Activated T-cell treated with anti-CD3 and anti-CD28 coated beads, Interleukin-2, amount 50 U/mL, for 24 hours (primary cell): ENCODE measurements around the gene RINT1.
"Not testable (repeated sequence)": the region's sequence is repeated elsewhere in the genome, so short reads cannot be mapped to it uniquely, and the experiment has no call there.

Experiments used
- DNase-seq: peaks from one replicate; pipeline ENCODE4 v3.0.0-alpha.2; 2020
- H3K27ac Mint-ChIP-seq: 2 replicates; pipeline ENCODE4 v1.8.0; 2020; ENCODE audit warnings: mild to moderate bottlenecking, mixed read lengths
- H3K27me3 Mint-ChIP-seq: 2 replicates; pipeline ENCODE4 v1.8.0; 2020; ENCODE audit warnings: mixed read lengths
- H3K36me3 Mint-ChIP-seq: 2 replicates; pipeline ENCODE4 v1.8.0; 2020; ENCODE audit warnings: low read depth, mixed read lengths
- H3K4me1 Mint-ChIP-seq: 2 replicates; pipeline ENCODE4 v1.8.0; 2020; ENCODE audit warnings: low read depth, mixed read lengths
- H3K4me3 Mint-ChIP-seq: 2 replicates; pipeline ENCODE4 v1.8.0; 2020; ENCODE audit warnings: mild to moderate bottlenecking, moderate library complexity, mixed read lengths
- H3K9me3 Mint-ChIP-seq: 2 replicates; pipeline ENCODE4 v1.8.0; 2020; ENCODE audit warnings: mixed read lengths

Gene RINT1

DNA sequence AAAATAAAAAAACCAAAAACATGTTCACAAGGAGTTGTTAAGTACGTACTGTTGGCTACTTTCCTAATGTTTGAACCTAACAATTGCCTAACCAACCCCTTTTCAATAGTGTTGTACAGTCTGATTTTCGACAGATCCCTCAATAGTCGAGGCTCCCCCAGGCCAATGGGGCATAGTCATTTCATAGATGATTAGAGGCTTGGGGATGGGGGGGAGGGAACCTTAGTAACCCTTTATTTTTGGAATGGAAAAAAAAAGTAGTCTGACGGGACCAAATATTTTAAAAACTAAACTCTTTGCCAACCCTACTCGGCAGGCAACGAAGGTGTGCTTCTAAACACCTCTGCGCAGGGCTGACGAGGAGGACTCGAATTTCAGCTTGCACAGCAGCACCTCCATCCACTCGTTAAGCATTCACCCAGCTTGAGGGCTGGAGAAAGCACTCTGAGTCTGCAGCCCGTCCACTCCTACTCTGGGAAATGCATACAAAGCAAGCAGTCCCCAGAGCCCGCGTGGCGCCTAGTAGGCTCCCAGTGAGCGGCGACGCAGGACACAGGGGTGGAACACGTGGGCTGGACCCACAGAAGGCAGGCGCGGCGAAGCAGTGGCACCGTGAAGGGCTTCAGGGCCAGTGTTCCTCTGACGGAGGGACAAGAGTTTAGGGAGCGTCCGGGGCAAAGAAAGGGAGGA is 10.8 kb upstream of the RINT1 start:
- H3K9me3 Mint-ChIP-seq = no peaks in the 10 kb centered on the region
- peaks cover 39% of the 10 kb centered on the region for H3K36me3 Mint-ChIP-seq
- H3K4me1 Mint-ChIP-seq = peaks cover 29% of the 10 kb centered on the region
- peak overlapping the region; percentile 96 for H3K4me3 Mint-ChIP-seq
- H3K27ac Mint-ChIP-seq = peak overlapping the region; percentile 96
- peak; percentile 78 for DNase-seq
- no peaks in the 10 kb centered on the region for H3K27me3 Mint-ChIP-seq

DNA sequence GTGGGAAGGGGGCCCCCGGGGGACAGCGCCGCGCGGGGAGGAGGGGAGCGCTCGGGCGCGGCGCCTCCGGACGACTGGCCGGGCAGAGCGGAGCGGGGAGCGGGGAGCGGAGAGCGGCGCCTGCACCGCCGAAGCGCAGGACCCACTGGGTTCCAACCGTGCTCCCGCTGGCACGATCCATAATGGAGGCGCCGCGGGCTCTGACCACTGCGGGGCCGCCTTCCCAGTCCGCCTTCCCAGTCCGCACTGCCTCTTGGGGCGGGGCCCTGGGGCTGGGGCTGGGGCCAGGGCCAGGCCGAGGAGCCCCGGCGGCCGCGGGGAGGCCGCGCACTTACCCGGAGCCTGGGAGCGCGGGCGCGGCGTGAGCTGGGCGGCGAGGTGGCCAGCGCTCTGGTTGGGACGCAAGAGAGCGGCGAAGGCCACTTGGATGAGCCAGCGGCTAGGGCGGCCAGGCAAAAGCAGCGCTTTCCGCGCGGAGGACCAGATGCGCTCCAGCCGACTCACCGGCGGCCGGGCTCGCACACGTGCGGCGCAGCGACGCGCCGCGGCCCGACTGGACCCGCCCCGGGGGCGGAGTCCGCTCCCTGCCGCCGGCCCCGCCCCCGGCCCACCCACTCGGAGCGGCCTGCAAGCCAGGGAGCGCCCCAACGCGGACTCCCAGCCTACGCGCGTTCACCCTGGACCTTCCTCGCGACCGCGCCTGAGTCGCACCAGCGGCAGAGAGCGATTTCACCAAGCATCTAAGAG is 10.1 kb upstream of the RINT1 start, which contains the start of gene PUS7:
Gene PUS7, minus strand, starts transcription at position 555 of the 747 bp plus-strand sequence. CDS start 13,759 bp downstream, outside the sequence.
- Mint-ChIP-seq H3K4me3 (peak within 1 kb of the TSS; percentile 96), H3K27ac (peak within 1 kb of the TSS; percentile 96), H3K27me3 (no peaks in the 10 kb centered on the region), H3K9me3 (no peaks in the 10 kb centered on the region), H3K4me1 (peaks cover 24% of the 10 kb centered on the region), H3K36me3 (peaks cover 31% of the 10 kb centered on the region)
- peak; percentile 89 for DNase-seq

GRCh38 chr7:105524423-105524822 is 7.6 kb upstream of the RINT1 start:
- peaks cover 16% of the 10 kb centered on the region for H3K4me1 Mint-ChIP-seq
- not testable (repeated sequence) for H3K9me3 Mint-ChIP-seq, H3K27me3 Mint-ChIP-seq, H3K27ac Mint-ChIP-seq, DNase-seq, H3K4me3 Mint-ChIP-seq
- H3K36me3 Mint-ChIP-seq = peaks cover 12% of the 10 kb centered on the region

GRCh38 chr7:105524840-105525239 is 7.2 kb upstream of the RINT1 start:
- Mint-ChIP-seq H3K4me1 (peaks cover 12% of the 10 kb centered on the region), H3K4me3 (no peak overlapping the region), H3K27me3 (no peaks in the 10 kb centered on the region), H3K27ac (no peak overlapping the region), H3K9me3 (no peaks in the 10 kb centered on the region), H3K36me3 (peaks cover 8% of the 10 kb centered on the region)
- no peak for DNase-seq

DNA sequence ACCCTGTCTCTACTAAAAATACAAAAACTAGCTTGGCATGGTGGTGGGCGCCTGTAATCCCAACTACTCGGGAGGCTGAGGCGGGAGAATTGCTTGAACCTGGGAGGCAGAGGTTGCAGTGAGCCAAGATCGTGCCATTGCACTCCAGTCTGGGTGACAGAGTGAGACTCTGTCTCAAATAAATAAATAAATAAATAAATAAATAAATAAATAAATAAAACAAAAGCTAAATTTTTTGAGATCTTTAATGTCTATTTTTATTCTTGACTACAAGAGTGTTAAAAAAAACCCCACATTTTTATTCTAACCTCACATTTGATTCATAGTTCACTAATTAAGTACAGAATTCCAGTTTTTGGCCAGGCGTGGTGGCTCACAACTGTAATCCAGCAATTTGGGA is 4.3 kb upstream of the RINT1 start:
- H3K27ac Mint-ChIP-seq, H3K4me1 Mint-ChIP-seq, DNase-seq, H3K4me3 Mint-ChIP-seq, H3K27me3 Mint-ChIP-seq, H3K9me3 Mint-ChIP-seq: not testable (repeated sequence)
- peaks cover 12% of the 10 kb centered on the region for H3K36me3 Mint-ChIP-seq

DNA sequence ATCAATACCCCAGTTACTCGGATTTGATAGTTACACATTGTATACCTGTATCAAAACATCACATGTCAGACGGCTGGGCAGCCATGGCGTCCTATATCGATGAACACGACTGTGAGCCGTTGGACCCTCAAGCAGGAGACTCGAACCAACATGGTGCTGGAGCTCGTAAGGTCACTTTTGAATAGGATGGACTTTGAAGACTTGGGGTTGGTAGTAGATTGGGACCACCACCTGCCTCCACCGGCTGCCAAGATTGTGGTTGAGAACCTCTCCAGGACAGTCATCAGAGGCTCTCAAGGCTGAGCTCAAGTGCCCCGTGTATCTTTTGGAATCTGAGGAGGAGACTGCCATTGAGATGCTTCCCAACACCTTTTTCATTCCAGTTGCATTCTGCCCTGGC is 1.9 kb upstream of the RINT1 start:
- Mint-ChIP-seq H3K27me3 (no peaks in the 10 kb centered on the region), H3K36me3 (peaks cover 32% of the 10 kb centered on the region), H3K4me1 (peaks cover 25% of the 10 kb centered on the region), H3K27ac (no peak overlapping the region), H3K9me3 (no peaks in the 10 kb centered on the region), H3K4me3 (peak overlapping the region; percentile 34)
- no peak for DNase-seq

DNA sequence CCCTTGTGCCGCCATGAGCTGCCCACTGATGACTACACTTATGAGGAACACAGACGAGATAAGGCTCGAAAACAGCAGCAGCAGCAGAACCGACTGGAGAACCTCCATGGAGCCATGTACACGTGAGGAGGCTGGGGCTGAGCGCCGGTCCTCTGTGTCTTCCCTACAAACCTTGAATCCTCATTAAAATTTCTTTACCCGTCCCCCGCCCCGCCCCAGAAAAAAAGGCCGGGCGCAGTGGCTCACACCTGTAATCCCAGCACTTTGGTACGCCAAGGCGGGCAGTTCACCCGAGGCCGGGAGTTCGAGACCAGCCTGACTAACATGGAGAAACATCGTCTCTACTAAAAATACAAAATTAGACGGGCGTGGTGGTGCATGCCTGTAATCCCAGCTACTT is 1.5 kb upstream of the RINT1 start:
- no peak for DNase-seq
- no peak overlapping the region for H3K27ac Mint-ChIP-seq
- H3K36me3 Mint-ChIP-seq = peaks cover 36% of the 10 kb centered on the region
- no peaks in the 10 kb centered on the region for H3K9me3 Mint-ChIP-seq
- H3K27me3 Mint-ChIP-seq = no peaks in the 10 kb centered on the region
- peaks cover 25% of the 10 kb centered on the region for H3K4me1 Mint-ChIP-seq
- H3K4me3 Mint-ChIP-seq = peak overlapping the region; percentile 34

GRCh38 chr7:105532709-105533460 is 884 bp downstream of the RINT1 start:
- Mint-ChIP-seq H3K9me3 (no peaks in the 10 kb centered on the region), H3K4me3 (peak overlapping the region; percentile 98), H3K27me3 (no peaks in the 10 kb centered on the region), H3K36me3 (peaks cover 56% of the 10 kb centered on the region), H3K4me1 (peaks cover 27% of the 10 kb centered on the region), H3K27ac (peak overlapping the region; percentile 91)
- no peak for DNase-seq

GRCh38 chr7:105538339-105538738 is 6.3 kb downstream of the RINT1 start:
- no peak for DNase-seq
- Mint-ChIP-seq H3K4me3 (no peak overlapping the region), H3K27me3 (no peaks in the 10 kb centered on the region), H3K36me3 (peaks cover 88% of the 10 kb centered on the region), H3K9me3 (no peaks in the 10 kb centered on the region), H3K4me1 (peaks cover 15% of the 10 kb centered on the region), H3K27ac (no peak overlapping the region)

DNA sequence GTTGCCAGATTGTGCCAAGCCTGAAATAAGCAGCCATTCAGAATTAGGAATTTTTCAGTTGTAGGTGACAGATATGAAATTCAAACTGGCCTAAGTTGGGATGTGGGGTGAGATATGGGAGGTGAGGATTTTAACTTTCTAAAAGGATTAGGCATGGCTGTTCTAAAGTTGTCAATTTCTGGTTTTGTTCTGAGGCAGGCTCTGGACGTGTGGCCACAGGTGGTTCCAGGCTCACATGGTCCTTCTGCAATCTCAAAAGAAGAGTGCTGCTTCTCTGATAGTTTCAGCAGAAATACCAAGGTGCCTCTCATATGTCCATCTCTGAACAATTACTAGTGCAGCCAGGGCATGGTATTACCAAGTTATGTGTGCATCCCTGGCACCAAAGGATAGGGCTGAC is 27.9 kb downstream of the RINT1 start:
- H3K4me1 Mint-ChIP-seq = no peaks in the 10 kb centered on the region
- no peaks in the 10 kb centered on the region for H3K9me3 Mint-ChIP-seq
- no peak overlapping the region for H3K4me3 Mint-ChIP-seq
- H3K36me3 Mint-ChIP-seq = peaks cover 76% of the 10 kb centered on the region
- H3K27ac Mint-ChIP-seq = no peak overlapping the region
- no peak for DNase-seq
- no peaks in the 10 kb centered on the region for H3K27me3 Mint-ChIP-seq

- Mint-ChIP-seq H3K27ac (no peak overlapping the region), H3K4me1 (no peaks in the 10 kb centered on the region), H3K27me3 (no peaks in the 10 kb centered on the region), H3K9me3 (no peaks in the 10 kb centered on the region), H3K4me3 (no peak overlapping the region), H3K36me3 (peaks cover 83% of the 10 kb centered on the region)
- DNase-seq = no peak
These were observed 33.2 kb downstream of the RINT1 start for GRCh38 chr7:105565190-105565589.

DNA sequence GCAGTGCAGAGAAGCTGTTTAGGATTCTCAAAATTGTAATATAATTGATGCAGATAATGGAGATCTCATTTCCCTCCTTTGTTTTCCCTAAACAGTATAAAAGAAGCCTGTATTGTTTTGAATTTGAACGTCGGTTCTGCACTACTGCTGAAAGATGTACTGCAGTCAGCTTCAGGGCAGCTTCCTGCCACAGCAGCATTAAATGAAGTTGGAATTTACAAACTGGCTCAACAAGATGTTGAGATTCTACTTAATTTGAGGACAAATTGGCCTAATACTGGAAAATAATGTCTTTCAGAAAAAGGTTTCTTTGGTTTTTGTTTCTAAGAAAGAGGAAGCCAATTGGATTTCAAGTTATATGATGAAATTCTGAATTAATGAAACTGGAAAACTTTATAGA is 35.0 kb downstream of the RINT1 start:
- no peaks in the 10 kb centered on the region for H3K4me1 Mint-ChIP-seq
- H3K4me3 Mint-ChIP-seq = no peak overlapping the region
- peaks cover 78% of the 10 kb centered on the region for H3K36me3 Mint-ChIP-seq
- no peak for DNase-seq
- H3K27me3 Mint-ChIP-seq = no peaks in the 10 kb centered on the region
- H3K9me3 Mint-ChIP-seq = no peaks in the 10 kb centered on the region
- H3K27ac Mint-ChIP-seq = no peak overlapping the region

DNA sequence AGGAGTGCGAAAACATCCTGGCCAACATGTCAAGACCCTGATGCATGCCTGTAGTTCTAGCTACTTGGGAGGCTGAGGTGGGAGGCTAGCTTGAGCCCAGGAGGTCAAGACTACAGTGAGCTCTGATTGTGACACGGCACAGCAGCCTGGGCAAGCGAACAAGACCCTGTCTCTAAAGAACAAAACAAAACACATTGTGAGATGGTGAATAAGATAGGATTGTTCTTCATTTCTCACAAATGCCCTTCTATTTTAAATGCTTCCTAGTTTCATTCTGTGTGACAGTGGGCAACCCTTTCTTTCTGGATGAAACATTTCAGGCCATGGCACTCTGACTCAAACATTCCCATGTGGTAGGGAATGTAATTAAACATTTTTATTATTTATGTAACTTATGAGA is 35.8 kb downstream of the RINT1 start:
- H3K36me3 Mint-ChIP-seq = peaks cover 70% of the 10 kb centered on the region
- no peaks in the 10 kb centered on the region for H3K27me3 Mint-ChIP-seq
- H3K4me3 Mint-ChIP-seq = no peak overlapping the region
- DNase-seq = no peak
- peak overlapping the region; percentile 52 for H3K27ac Mint-ChIP-seq
- H3K9me3 Mint-ChIP-seq = no peaks in the 10 kb centered on the region
- no peaks in the 10 kb centered on the region for H3K4me1 Mint-ChIP-seq

GRCh38 chr7:105571891-105572290 is 39.9 kb downstream of the RINT1 start:
- no peaks in the 10 kb centered on the region for H3K9me3 Mint-ChIP-seq
- H3K4me3 Mint-ChIP-seq = no peak overlapping the region
- no peak for DNase-seq
- H3K27ac Mint-ChIP-seq = no peak overlapping the region
- H3K27me3 Mint-ChIP-seq = no peaks in the 10 kb centered on the region
- H3K36me3 Mint-ChIP-seq = peaks cover 36% of the 10 kb centered on the region
- H3K4me1 Mint-ChIP-seq = no peaks in the 10 kb centered on the region

DNA sequence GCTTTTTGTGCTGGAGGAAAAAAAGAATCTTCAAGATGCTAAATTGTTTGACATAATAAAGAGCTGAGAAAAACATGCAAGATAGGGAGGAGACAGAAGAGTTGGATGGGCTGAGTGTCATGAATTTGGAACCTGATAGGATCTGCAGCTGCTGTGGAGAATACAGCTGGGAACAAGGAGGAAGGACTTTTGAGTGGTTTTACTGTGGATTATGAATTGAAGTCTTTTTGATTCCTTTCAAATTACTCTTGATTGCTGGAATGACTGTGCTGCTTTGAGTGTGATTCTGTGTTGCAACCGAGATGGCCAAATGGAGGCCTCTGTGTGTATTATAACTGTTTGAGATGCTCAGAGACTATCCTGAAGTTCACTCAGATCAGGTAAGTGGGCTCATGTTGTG is 45.2 kb downstream of the RINT1 start:
- no peak overlapping the region for H3K27ac Mint-ChIP-seq
- H3K27me3 Mint-ChIP-seq = peaks cover 16% of the 10 kb centered on the region
- DNase-seq = no peak
- H3K4me1 Mint-ChIP-seq = peaks cover 7% of the 10 kb centered on the region
- no peak overlapping the region for H3K4me3 Mint-ChIP-seq
- H3K9me3 Mint-ChIP-seq = no peaks in the 10 kb centered on the region
- no peaks in the 10 kb centered on the region for H3K36me3 Mint-ChIP-seq
